GM06990 (cell line): ENCODE data around the gene LRRTM4.

Experiments
- DNase-seq: peaks from one replicate; pipeline ENCODE4 v3.0.0-alpha.2; 2011; ENCODE audit not compliant: insufficient read length; ENCODE audit errors: extremely low read depth
- H3K27me3 ChIP-seq: replicated peaks from 2 replicates; pipeline ENCODE4 v1.6.0; 2011; ENCODE audit warnings: low read length; ENCODE audit not compliant: control insufficient read depth, insufficient read depth
- H3K36me3 ChIP-seq: 2 replicates; pipeline ENCODE4 v1.5.1; 2011; ENCODE audit warnings: low read length; ENCODE audit not compliant: control insufficient read depth, insufficient read depth
- H3K4me3 ChIP-seq: replicated peaks from 2 replicates; pipeline ENCODE4 v1.5.1; 2011; ENCODE audit warnings: low read depth, mild to moderate bottlenecking, control low read depth, low read length
- CTCF ChIP-seq: IDR thresholded peaks from 2 replicates; pipeline ENCODE4 v1.5.1; 2011; ENCODE audit warnings: low read length, control low read depth, mild to moderate bottlenecking, inconsistent platforms; ENCODE audit not compliant: insufficient read depth, poor library complexity, severe bottlenecking

LRRTM4 gene

GRCh38 chr2:77519164-77519887, 2.9 kb downstream of the LRRTM4 start:
- TF ChIP-seq CTCF = no peak
- Histone ChIP-seq H3K36me3 (no peaks in the 10 kb centered on the region), H3K27me3 (no peaks in the 10 kb centered on the region), H3K4me3 (no peak overlapping the region)
- no peak for DNase-seq

- Histone ChIP-seq H3K27me3 (no peaks in the 10 kb centered on the region), H3K36me3 (no peaks in the 10 kb centered on the region), H3K4me3 (no peak overlapping the region)
- no peak for TF ChIP-seq CTCF
- no peak for DNase-seq
Measured at GRCh38 chr2:77518311-77518710, 3.9 kb downstream of the LRRTM4 start.

- TF ChIP-seq CTCF = no peak
- H3K27me3 ChIP-seq = no peaks in the 10 kb centered on the region
- no peaks in the 10 kb centered on the region for H3K36me3 ChIP-seq
- no peak for DNase-seq
- no peak overlapping the region for H3K4me3 ChIP-seq
Measured at GRCh38 chr2:77513191-77513590, 9.0 kb downstream of the LRRTM4 start.

- H3K4me3 ChIP-seq = no peak overlapping the region
Measured at GRCh38 chr2:77512507-77512906, 9.7 kb downstream of the LRRTM4 start.

GRCh38 chr2:77508511-77508910, 13.7 kb downstream of the LRRTM4 start:
- H3K4me3 ChIP-seq = no peak overlapping the region
- no peak for TF ChIP-seq CTCF

More at GRCh38 chr2:77512507-77512906, 9.7 kb downstream of the LRRTM4 start:
- Histone ChIP-seq H3K36me3 (no peaks in the 10 kb centered on the region), H3K27me3 (no peaks in the 10 kb centered on the region)
- TF ChIP-seq CTCF = no peak
- no peak for DNase-seq

GRCh38 chr2:77507657-77508056, 14.5 kb downstream of the LRRTM4 start:
- Histone ChIP-seq H3K27me3 (no peaks in the 10 kb centered on the region), H3K36me3 (no peaks in the 10 kb centered on the region), H3K4me3 (no peak overlapping the region)
- no peak for TF ChIP-seq CTCF
- no peak for DNase-seq

More at GRCh38 chr2:77508511-77508910, 13.7 kb downstream of the LRRTM4 start:
- no peak for DNase-seq
- H3K36me3 ChIP-seq = no peaks in the 10 kb centered on the region
- H3K27me3 ChIP-seq = no peaks in the 10 kb centered on the region
